Astrocyte of the cerebellum (primary cell): ENCODE results near the gene CSTA.
A peak's percentile ranks its signal among the peaks of the same experiment; 100 is the strongest.

Experiments used
- DNase-seq: peaks from one replicate; pipeline ENCODE4 v3.0.0-alpha.2; 2011; ENCODE audit warnings: low read depth
- H3K4me3 ChIP-seq: 2 replicates; pipeline ENCODE4 v1.5.1; 2011; ENCODE audit warnings: mild to moderate bottlenecking, low read depth, low read length, moderate library complexity
- in situ Hi-C: cut with HindIII; loops from 2 replicates; pipeline ENCODE4 v1.10.0; 2017; ENCODE audit warnings: low sequenced_read_pairs
- TF ChIP-seq, protein P1 (sequence below): IDR thresholded peaks from 2 replicates; pipeline ENCODE4 v1.5.1; 2012; ENCODE audit warnings: low read length, low read depth, moderate library complexity, mild to moderate bottlenecking; ENCODE audit errors: missing control alignments

The CSTA gene

DNA sequence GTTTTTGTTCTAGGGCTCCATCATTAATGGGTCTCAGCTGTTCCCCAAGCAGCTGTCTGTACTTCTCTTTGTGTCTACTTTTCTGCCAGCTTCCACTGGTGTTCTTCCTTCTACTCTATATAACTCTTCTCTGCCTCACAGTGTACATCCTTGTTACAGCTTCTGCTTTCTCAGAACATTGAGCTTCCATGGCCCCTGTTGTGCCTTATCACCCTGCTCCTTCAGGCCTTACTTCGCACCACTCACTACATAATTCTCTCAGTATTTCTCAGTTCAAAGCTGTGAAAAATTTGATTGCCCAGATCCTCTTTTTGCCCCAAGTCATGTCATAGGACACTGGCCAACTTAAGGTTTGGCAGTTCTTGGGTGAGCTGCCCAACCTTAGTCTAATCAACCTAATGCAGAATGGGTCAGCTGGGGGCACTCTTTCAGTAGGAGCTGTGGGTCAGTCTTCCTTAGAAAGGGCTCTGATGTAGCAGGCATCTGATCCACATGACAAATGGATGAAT, 28.9 kb downstream of the CSTA start:
- no peak for DNase-seq
- in situ Hi-C loops = no loop called here
- TF ChIP-seq, protein P1, sequence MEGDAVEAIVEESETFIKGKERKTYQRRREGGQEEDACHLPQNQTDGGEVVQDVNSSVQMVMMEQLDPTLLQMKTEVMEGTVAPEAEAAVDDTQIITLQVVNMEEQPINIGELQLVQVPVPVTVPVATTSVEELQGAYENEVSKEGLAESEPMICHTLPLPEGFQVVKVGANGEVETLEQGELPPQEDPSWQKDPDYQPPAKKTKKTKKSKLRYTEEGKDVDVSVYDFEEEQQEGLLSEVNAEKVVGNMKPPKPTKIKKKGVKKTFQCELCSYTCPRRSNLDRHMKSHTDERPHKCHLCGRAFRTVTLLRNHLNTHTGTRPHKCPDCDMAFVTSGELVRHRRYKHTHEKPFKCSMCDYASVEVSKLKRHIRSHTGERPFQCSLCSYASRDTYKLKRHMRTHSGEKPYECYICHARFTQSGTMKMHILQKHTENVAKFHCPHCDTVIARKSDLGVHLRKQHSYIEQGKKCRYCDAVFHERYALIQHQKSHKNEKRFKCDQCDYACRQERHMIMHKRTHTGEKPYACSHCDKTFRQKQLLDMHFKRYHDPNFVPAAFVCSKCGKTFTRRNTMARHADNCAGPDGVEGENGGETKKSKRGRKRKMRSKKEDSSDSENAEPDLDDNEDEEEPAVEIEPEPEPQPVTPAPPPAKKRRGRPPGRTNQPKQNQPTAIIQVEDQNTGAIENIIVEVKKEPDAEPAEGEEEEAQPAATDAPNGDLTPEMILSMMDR = no peak
- H3K4me3 ChIP-seq = no peak overlapping the region

DNA sequence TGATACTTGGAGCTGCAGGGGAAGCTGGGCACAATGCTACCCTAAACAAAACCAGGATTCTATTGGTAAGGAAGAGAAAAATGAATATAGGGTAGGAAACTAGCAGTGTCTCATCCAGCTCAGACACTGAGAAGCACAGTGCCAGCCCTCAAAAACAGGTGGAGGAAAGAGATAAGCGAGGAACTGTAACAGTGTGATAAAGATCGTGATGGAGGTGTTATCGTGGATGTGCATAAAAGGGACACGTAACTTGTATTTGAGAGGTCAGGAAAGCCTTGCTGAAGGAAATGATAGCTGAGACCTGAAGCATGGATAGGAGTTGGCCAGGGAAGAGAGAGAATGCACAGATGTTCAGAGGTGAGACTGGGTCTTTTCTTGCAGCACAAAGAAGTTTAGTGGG, 30.6 kb downstream of the CSTA start:
- DNase-seq = no peak
- in situ Hi-C loops = no loop called here

GRCh38 chr3:122356402-122356801, 31.4 kb downstream of the CSTA start:
- in situ Hi-C loops = no loop called here
- no peak for DNase-seq
- no peak overlapping the region for H3K4me3 ChIP-seq
- TF ChIP-seq, protein P1 = peak; percentile 39

More for the DNA sequence above, 30.6 kb downstream of the CSTA start:
- TF ChIP-seq, protein P1 = no peak
- H3K4me3 ChIP-seq = no peak overlapping the region

DNA sequence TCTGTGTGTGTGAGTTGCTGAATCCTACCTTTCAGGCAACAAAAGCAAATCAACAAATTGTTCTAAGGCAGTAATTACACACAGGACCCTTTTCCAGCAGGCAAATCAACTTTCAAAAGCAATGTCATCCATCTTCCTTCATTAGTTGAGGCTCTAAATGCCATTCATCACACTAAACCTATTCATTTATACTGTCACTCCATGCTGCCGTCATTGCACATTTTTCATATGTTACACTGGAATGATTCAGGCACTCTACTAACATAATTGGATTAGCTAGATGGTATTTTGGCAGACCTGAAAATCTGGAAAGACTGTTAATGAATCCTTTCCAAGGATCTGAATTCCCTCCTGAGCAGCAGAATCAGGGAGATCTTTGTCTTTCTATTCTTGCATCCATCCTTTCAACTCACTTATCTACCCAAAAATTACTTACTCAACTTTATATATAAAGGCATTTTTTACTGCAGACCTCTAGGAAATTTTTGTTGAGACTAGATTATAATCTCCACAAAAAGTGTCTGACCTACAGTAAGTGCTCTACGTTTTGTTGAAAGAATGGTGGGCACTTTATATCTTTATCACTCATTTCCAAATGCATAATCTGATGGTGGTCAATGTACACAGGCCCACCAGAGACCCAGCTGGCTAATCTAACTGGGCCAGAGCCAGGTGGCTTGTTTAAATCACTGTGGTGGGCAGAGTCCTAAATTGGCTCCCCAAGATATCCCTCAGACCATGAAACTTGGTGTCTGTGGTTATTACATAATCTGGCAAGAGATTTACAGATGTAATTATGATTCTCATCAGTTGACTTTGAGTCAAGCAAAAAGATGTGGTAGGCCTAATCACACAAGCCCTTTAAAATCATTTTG, 33.0 kb downstream of the CSTA start:
- TF ChIP-seq, protein P1 = no peak
- in situ Hi-C loops = no loop called here
- DNase-seq = no peak
- H3K4me3 ChIP-seq = no peak overlapping the region

DNA sequence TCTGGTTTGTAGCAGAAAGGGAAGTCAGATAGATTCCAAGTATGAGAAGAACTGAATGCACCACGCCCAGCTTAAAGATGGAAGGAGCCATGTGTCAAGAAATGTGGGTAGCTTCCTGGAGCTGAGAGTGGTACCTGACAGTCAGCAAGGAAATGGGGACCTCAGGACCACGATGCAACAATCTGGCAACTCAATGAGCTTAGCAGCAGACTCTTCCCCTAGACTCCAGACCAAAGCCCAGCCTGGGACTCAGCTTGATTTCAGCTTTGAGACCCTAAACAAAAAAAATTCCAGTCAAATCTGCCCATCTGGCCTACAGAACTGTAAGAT, 33.6 kb downstream of the CSTA start:
- H3K4me3 ChIP-seq = no peak overlapping the region
- no peak for DNase-seq
- in situ Hi-C loops = no loop called here
- TF ChIP-seq, protein P1 = no peak

DNA sequence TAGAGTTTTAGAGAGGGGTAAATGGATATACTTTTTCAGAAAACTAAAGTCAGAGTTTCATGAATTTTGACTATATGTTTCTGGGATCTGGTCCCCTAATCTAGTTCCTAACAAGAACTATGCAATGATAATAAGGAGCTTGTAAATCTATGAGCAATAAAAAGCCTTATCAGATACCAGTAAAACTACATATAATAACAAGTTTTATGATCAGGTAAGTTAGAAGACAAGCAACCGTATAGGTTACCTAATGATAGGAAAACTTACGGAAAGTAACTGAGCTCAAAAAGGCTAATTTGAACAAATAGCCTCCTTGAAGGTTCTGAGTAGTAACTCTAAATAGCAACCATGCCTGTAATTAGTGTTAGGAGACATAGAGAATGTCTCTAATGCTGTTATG, 37.0 kb downstream of the CSTA start:
- DNase-seq = no peak
- in situ Hi-C loops = no loop called here
- H3K4me3 ChIP-seq = no peak overlapping the region
- TF ChIP-seq, protein P1 = no peak
